GM23338 (cell line): ENCODE measurements around the gene ERC1. TPM values are rescaled to one million over a fixed set of nuclear protein-coding genes. Genes with fewer than 3 reads are reported as not detected.

Experiments used
- ATAC-seq: fragments of 200-7000 bp; cut with Tn5 transposase; 3 replicates; pipeline ENCODE4 v1.9.1; 2020
- DNase-seq: peaks from one replicate; pipeline ENCODE4 v3.0.0-alpha.2; 2015; ENCODE audit warnings: low spot score
- H2AFZ ChIP-seq: fragments of 200-600 bp; sonication (generic); 2 replicates; pipeline ENCODE4 v1.8.0; 2016; ENCODE audit warnings: antibody characterized with exemption, mild to moderate bottlenecking, moderate library complexity
- H3F3A ChIP-seq: fragments of 200-600 bp; sonication (generic); replicated peaks from 2 replicates; pipeline ENCODE4 v1.8.0; 2017; ENCODE audit warnings: antibody characterized with exemption, mixed run types, low read depth
- H3K27ac ChIP-seq: fragments of 200-600 bp; sonication (generic); 2 replicates; pipeline ENCODE4 v1.6.1; 2016; ENCODE audit warnings: low read depth
- H3K27me3 ChIP-seq: fragments of 200-600 bp; sonication (generic); 2 replicates; pipeline ENCODE4 v1.8.0; 2016; ENCODE audit warnings: mild to moderate bottlenecking, mixed run types, moderate library complexity; ENCODE audit not compliant: insufficient read depth
- H3K36me3 ChIP-seq: fragments of 200-600 bp; sonication (generic); 2 replicates; pipeline ENCODE4 v1.8.0; 2016; ENCODE audit warnings: mild to moderate bottlenecking; ENCODE audit not compliant: insufficient read depth
- H3K4me1 ChIP-seq: fragments of 200-600 bp; sonication (generic); 2 replicates; pipeline ENCODE4 v1.8.0; 2016; ENCODE audit warnings: mild to moderate bottlenecking, moderate library complexity; ENCODE audit not compliant: insufficient read depth
- H3K4me2 ChIP-seq: fragments of 200-600 bp; sonication (generic); 2 replicates; pipeline ENCODE4 v1.7.1; 2017; ENCODE audit warnings: mixed run types
- H3K4me3 ChIP-seq: fragments of 200-600 bp; sonication (generic); 2 replicates; pipeline ENCODE4 v1.6.1; 2016; ENCODE audit warnings: mixed run types
- H3K79me2 ChIP-seq: fragments of 200-600 bp; sonication (generic); replicated peaks from 2 replicates; pipeline ENCODE4 v1.8.0; 2017; ENCODE audit warnings: mild to moderate bottlenecking; ENCODE audit not compliant: insufficient read depth
- H3K9me2 ChIP-seq: fragments of 200-600 bp; sonication (generic); 2 replicates; pipeline ENCODE4 v1.8.0; 2017; ENCODE audit not compliant: insufficient read depth
- H4K20me1 ChIP-seq: fragments of 200-600 bp; sonication (generic); replicated peaks from 2 replicates; pipeline ENCODE4 v1.8.0; 2017; ENCODE audit warnings: mild to moderate bottlenecking; ENCODE audit not compliant: insufficient read depth
- H3K27ac Mint-ChIP-seq: 2 replicates; pipeline ENCODE4 v1.8.0; 2020; ENCODE audit warnings: inconsistent platforms, mild to moderate bottlenecking, moderate library complexity, mixed read lengths
- H3K27me3 Mint-ChIP-seq: 3 replicates; pipeline ENCODE4 v1.8.0; 2022; ENCODE audit warnings: low read depth, mild to moderate bottlenecking, moderate library complexity, mixed read lengths, inconsistent platforms; ENCODE audit not compliant: insufficient read depth, poor library complexity
- H3K36me3 Mint-ChIP-seq: 3 replicates; pipeline ENCODE4 v1.8.0; 2021; ENCODE audit warnings: low read depth, mild to moderate bottlenecking, inconsistent platforms, moderate library complexity, mixed read lengths
- H3K4me1 Mint-ChIP-seq: 3 replicates; pipeline ENCODE4 v1.8.0; 2020; ENCODE audit warnings: mild to moderate bottlenecking, inconsistent platforms, mixed read lengths
- H3K4me3 Mint-ChIP-seq: 3 replicates; pipeline ENCODE4 v1.8.0; 2021; ENCODE audit warnings: moderate library complexity, mild to moderate bottlenecking, inconsistent platforms, mixed read lengths
- H3K9me3 Mint-ChIP-seq: 3 replicates; pipeline ENCODE4 v1.8.0; 2020; ENCODE audit warnings: moderate library complexity, mild to moderate bottlenecking, inconsistent platforms, mixed read lengths
- EZH2 ChIP-seq: fragments of 200-600 bp; sonication (generic); IDR thresholded peaks from one replicate; pipeline ENCODE4 v1.8.0; 2017; ENCODE audit warnings: antibody characterized with exemption, mild to moderate bottlenecking, low read depth; ENCODE audit not compliant: unreplicated experiment
- JUNB ChIP-seq: IDR thresholded peaks from one replicate; pipeline ENCODE4 v1.6.1; 2016; ENCODE audit warnings: antibody characterized with exemption; ENCODE audit not compliant: unreplicated experiment
- NANOG ChIP-seq: IDR thresholded peaks from 2 replicates; pipeline ENCODE4 v1.6.1; 2016; ENCODE audit warnings: antibody characterized with exemption, borderline replicate concordance
- POLR2AphosphoS5 ChIP-seq: IDR thresholded peaks from 2 replicates; pipeline ENCODE4 v1.6.1; 2016; ENCODE audit warnings: antibody characterized with exemption, low read depth
- STAT1 ChIP-seq: IDR thresholded peaks from one replicate; pipeline ENCODE4 v1.6.1; 2016; ENCODE audit warnings: antibody characterized with exemption; ENCODE audit not compliant: unreplicated experiment
- ZNF114 ChIP-seq: fragments of 250-450 bp; sonication (Bioruptor Pico); IDR thresholded peaks from 2 replicates; pipeline ENCODE4 v1.5.0; 2020; ENCODE audit warnings: mild to moderate bottlenecking, moderate library complexity
- ZNF331 ChIP-seq: fragments of 250-450 bp; sonication (Bioruptor Pico); IDR thresholded peaks from 2 replicates; pipeline ENCODE4 v1.5.0; 2020; ENCODE audit warnings: low read depth, mild to moderate bottlenecking, moderate library complexity
- ZNF462 ChIP-seq: fragments of 250-450 bp; sonication (Bioruptor Pico); IDR thresholded peaks from 2 replicates; pipeline ENCODE4 v1.5.0; 2020; ENCODE audit warnings: mild to moderate bottlenecking, moderate library complexity
- polyA plus RNA-seq: library from polyadenylated mRNA; unstranded; fragments of >200 nt; fragmentation: Nextera tagmentation; extraction: Ambion mirVana; gene quantifications from 2 replicates; pipeline ENCODE4 v1.2.1, GENCODE V29; 2016
- total RNA-seq: library from RNA; depleted of rRNA; stranded (reverse); fragments of >200 nt; shearing (Covaris generic); gene quantifications from 2 replicates; pipeline ENCODE4 v1.2.3, GENCODE V29; 2014
- TF ChIP-seq, protein P1 (sequence below), 2 experiments: fragments of 200-600 bp in 1 of 2; sonication (generic) in 1 of 2; conservative IDR thresholded peaks; 2 replicates each; pipeline versions ENCODE4 v1.5.1 to v1.6.1; 2016 to 2017; ENCODE audit warnings: antibody characterized with exemption in 2 of 2, low read depth in 2 of 2, mild to moderate bottlenecking in 2 of 2, moderate library complexity in 1 of 2
- TF ChIP-seq, protein P2 (sequence below): IDR thresholded peaks from 2 replicates; pipeline ENCODE4 v1.6.1; 2016; ENCODE audit warnings: antibody characterized with exemption

The ERC1 gene
- total and polyA plus RNA-seq, 2 experiments from 2014 or later, result 28.1 to 35.3 TPM

DNA sequence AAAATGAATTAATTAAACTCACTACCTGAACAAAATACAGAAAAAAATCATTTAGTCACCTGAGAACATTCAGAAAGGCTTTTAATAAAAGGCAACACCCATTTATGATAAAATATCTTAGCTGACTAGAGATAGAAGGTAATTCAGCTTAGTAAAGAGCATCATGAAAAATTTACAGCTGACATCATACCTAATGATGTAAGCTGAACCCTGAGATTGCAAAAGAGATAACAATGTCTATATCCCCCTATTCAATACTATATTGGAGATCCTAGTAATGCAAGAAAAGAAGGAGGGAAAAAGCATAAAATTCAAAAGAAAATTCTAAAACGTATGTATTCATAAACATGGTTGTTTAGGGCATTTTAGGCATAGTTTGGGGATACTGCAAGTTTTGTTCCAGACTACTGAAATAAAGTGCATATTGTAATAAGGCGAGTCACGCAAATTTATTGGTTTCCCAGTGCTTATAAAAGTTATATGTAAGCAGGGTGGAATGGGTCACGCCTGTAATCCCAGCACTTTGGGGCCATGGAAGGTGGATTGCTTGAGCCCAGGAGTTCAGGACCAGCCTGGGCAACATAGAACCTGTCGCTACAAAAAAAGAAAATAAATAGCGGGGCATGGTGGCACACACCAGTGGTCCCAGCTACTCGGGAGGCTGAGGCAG is 311.3 kb downstream of the ERC1 start (continued):
- TF ChIP-seq ZNF462 (CRISPR knock-in tag) (no peak), ZNF331 (CRISPR knock-in tag) (no peak), NANOG (no peak)

DNA sequence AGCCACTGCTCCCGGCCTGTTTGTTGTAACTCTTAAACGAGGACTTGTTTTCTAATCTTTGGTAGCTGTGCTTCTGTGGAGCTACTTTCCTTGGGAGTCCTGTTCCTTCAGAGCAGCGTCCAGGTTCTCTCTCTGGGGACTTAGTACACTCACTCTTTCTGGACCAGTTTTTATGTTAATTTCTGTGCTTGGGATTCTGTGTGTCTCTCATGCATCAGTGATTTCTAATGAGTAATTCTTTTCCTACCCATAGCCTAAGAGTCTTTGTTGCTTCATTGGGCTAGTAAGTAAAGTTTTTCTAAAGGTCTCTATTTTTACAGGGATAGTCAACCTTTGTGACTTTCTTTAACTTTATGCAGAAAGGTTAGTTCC is 314.0 kb downstream of the ERC1 start:
- no peaks in the 10 kb centered on the region for H3F3A ChIP-seq

More for the DNA sequence above, 314.0 kb downstream of the ERC1 start:
- no peak overlapping the region for H3K4me3 ChIP-seq
- Mint-ChIP-seq H3K27ac (no peak overlapping the region), H3K4me1 (no peaks in the 10 kb centered on the region; the same call in 2 of the 3 replicates), H3K36me3 (peaks cover 11% of the 10 kb centered on the region), H3K9me3 (peaks cover 4% of the 10 kb centered on the region; the same call in 1 of the 3 replicates), H3K27me3 (peaks cover 2% of the 10 kb centered on the region), H3K4me3 (no peak overlapping the region)
- DNase-seq (no peak), ATAC-seq (no peak)
- no peaks in the 10 kb centered on the region for H4K20me1 ChIP-seq
- no peaks in the 10 kb centered on the region for H3K9me2 ChIP-seq
- H2AFZ ChIP-seq, result no peak overlapping the region
- H3K4me1 ChIP-seq, result no peaks in the 10 kb centered on the region
- TF ChIP-seq STAT1, result no peak
- no peak for TF ChIP-seq NANOG
- TF ChIP-seq, protein P1, sequence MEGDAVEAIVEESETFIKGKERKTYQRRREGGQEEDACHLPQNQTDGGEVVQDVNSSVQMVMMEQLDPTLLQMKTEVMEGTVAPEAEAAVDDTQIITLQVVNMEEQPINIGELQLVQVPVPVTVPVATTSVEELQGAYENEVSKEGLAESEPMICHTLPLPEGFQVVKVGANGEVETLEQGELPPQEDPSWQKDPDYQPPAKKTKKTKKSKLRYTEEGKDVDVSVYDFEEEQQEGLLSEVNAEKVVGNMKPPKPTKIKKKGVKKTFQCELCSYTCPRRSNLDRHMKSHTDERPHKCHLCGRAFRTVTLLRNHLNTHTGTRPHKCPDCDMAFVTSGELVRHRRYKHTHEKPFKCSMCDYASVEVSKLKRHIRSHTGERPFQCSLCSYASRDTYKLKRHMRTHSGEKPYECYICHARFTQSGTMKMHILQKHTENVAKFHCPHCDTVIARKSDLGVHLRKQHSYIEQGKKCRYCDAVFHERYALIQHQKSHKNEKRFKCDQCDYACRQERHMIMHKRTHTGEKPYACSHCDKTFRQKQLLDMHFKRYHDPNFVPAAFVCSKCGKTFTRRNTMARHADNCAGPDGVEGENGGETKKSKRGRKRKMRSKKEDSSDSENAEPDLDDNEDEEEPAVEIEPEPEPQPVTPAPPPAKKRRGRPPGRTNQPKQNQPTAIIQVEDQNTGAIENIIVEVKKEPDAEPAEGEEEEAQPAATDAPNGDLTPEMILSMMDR (conservative IDR thresholded peaks at IDR 0.05; ENCODE audit: low read depth in 2 of 2), result no peak
- no peak for TF ChIP-seq POLR2AphosphoS5
- TF ChIP-seq EZH2, result no peak
- TF ChIP-seq JUNB, result no peak
- TF ChIP-seq ZNF114 (CRISPR knock-in tag), result no peak
- TF ChIP-seq, protein P2, sequence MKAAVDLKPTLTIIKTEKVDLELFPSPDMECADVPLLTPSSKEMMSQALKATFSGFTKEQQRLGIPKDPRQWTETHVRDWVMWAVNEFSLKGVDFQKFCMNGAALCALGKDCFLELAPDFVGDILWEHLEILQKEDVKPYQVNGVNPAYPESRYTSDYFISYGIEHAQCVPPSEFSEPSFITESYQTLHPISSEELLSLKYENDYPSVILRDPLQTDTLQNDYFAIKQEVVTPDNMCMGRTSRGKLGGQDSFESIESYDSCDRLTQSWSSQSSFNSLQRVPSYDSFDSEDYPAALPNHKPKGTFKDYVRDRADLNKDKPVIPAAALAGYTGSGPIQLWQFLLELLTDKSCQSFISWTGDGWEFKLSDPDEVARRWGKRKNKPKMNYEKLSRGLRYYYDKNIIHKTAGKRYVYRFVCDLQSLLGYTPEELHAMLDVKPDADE, result no peak
- no peak for TF ChIP-seq ZNF331 (CRISPR knock-in tag)
- no peaks in the 10 kb centered on the region for H3K27me3 ChIP-seq
- no peaks in the 10 kb centered on the region for H3K79me2 ChIP-seq
- H3K36me3 ChIP-seq, result no peaks in the 10 kb centered on the region
- no peak overlapping the region for H3K27ac ChIP-seq
- no peak overlapping the region for H3K4me2 ChIP-seq
